ENCODE measurements around the gene ADRA2C.

ADRA2C gene

GRCh38 chr4:3729188-3729881 is 36.9 kb upstream of the ADRA2C start:
- DNase-seq (ENCODE audit: low spot score in 2 of 2) (no peak), ATAC-seq (no peak)
- peaks cover 6% of the 10 kb centered on the region for H3K4me1 Mint-ChIP-seq
- no peak overlapping the region for H3K27ac Mint-ChIP-seq
- no peaks in the 10 kb centered on the region for H3K9me3 Mint-ChIP-seq
- no peaks in the 10 kb centered on the region for H3K36me3 Mint-ChIP-seq
- no peak overlapping the region for H3K4me3 Mint-ChIP-seq

DNA sequence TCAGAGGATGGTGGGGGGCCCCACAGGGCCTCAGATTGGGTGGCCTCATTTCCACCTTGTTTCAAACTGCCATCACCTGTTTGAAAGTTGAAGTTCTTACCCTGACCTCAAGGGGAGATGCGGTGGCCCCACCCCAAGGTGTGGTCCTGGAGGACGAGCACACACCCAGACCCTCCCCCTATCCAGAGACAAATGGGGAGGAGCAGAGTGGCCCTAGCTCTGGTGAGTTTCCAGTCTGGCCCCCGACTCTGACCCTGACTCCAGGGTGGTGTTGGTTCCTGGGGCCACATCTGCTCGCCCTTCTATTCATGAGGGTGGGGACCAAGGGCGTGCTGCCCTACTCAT is 36.3 kb upstream of the ADRA2C start:
- DNase-seq (ENCODE audit: low spot score in 2 of 2) (no peak), ATAC-seq (no peak)
- peaks cover under 1% of the 10 kb centered on the region for H3K4me1 Mint-ChIP-seq
- H3K36me3 Mint-ChIP-seq, result no peaks in the 10 kb centered on the region
- H3K9me3 Mint-ChIP-seq, result no peaks in the 10 kb centered on the region
- H3K4me3 Mint-ChIP-seq, result no peak overlapping the region
- no peak overlapping the region for H3K27ac Mint-ChIP-seq

GRCh38 chr4:3730422-3731190 is 35.6 kb upstream of the ADRA2C start:
- ATAC-seq, result no peak
- Mint-ChIP-seq H3K9me3 (no peaks in the 10 kb centered on the region), H3K36me3 (no peaks in the 10 kb centered on the region), H3K4me1 (no peaks in the 10 kb centered on the region), H3K27ac (no peak overlapping the region), H3K4me3 (no peak overlapping the region)
- no peak for DNase-seq (ENCODE audit: low spot score in 2 of 2)

GRCh38 chr4:3732076-3733028 is 33.8 kb upstream of the ADRA2C start:
- H3K4me1 Mint-ChIP-seq, result no peaks in the 10 kb centered on the region
- no peak overlapping the region for H3K27ac Mint-ChIP-seq
- no peak for ATAC-seq
- H3K36me3 Mint-ChIP-seq, result no peaks in the 10 kb centered on the region
- no peak for DNase-seq (ENCODE audit: low spot score in 2 of 2)
- H3K9me3 Mint-ChIP-seq, result no peaks in the 10 kb centered on the region
- H3K4me3 Mint-ChIP-seq, result no peak overlapping the region

DNA sequence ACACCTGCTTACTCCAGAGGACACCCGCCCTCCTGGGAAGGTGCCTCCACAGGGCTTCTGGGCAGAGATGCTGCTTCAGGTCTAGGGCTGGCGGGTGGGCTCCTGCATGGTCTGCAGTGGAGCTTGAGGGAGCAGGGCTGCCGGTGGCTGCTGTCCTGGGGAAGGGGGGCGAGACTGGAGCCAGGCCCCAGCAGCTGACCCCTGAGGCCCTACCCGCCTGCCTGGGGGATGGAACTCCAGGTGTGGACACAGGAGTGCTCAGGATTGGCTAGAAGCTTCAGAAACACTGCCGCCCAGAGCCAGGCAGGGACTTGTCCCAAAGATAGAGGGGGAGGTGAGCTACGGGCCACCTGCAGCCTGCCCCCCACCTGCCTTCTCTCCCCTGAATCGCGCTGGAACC is 33.0 kb upstream of the ADRA2C start:
- Mint-ChIP-seq H3K9me3 (no peaks in the 10 kb centered on the region), H3K27ac (no peak overlapping the region), H3K36me3 (no peaks in the 10 kb centered on the region), H3K4me1 (no peaks in the 10 kb centered on the region), H3K4me3 (no peak overlapping the region)
- ATAC-seq, result no peak
- DNase-seq (ENCODE audit: low spot score in 2 of 2), result no peak

GRCh38 chr4:3735196-3735595 is 31.0 kb upstream of the ADRA2C start:
- H3K9me3 Mint-ChIP-seq, result no peaks in the 10 kb centered on the region
- H3K27ac Mint-ChIP-seq, result no peak overlapping the region
- ATAC-seq (no peak), DNase-seq (ENCODE audit: low spot score in 2 of 2) (no peak)
- H3K4me3 Mint-ChIP-seq, result no peak overlapping the region
- no peaks in the 10 kb centered on the region for H3K36me3 Mint-ChIP-seq
- H3K4me1 Mint-ChIP-seq, result no peaks in the 10 kb centered on the region

DNA sequence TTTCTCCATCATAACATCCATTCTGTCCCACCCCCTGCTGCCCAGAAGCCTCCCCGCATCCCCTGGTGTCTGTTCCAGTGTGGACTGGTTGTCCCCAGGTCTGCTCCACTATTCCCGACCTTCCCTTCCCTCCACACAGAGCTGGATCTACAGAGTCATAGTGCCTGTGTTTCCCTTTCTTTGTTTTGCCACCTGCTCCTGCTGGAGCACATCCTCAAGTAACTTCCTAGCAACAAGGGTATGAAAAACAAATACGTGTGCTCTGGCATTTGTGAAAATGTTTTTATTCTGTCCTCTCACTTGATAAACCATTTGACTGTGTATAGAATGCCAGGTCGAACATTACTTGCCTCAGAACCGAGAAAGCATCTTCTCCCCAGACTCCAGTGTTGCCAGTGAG is 29.9 kb upstream of the ADRA2C start:
- H3K9me3 Mint-ChIP-seq, result no peaks in the 10 kb centered on the region
- no peaks in the 10 kb centered on the region for H3K4me1 Mint-ChIP-seq
- no peak overlapping the region for H3K4me3 Mint-ChIP-seq
- no peak overlapping the region for H3K27ac Mint-ChIP-seq
- no peaks in the 10 kb centered on the region for H3K36me3 Mint-ChIP-seq
- ATAC-seq, result no peak
- no peak for DNase-seq (ENCODE audit: low spot score in 2 of 2)

- no peak overlapping the region for H3K27ac Mint-ChIP-seq
- H3K4me1 Mint-ChIP-seq, result no peaks in the 10 kb centered on the region
- H3K4me3 Mint-ChIP-seq, result no peak overlapping the region
- H3K36me3 Mint-ChIP-seq, result no peaks in the 10 kb centered on the region
- no peak for ATAC-seq
- H3K9me3 Mint-ChIP-seq, result no peaks in the 10 kb centered on the region
- DNase-seq (ENCODE audit: low spot score in 2 of 2), result no peak
Observed at GRCh38 chr4:3736806-3737205, 29.4 kb upstream of the ADRA2C start.

DNA sequence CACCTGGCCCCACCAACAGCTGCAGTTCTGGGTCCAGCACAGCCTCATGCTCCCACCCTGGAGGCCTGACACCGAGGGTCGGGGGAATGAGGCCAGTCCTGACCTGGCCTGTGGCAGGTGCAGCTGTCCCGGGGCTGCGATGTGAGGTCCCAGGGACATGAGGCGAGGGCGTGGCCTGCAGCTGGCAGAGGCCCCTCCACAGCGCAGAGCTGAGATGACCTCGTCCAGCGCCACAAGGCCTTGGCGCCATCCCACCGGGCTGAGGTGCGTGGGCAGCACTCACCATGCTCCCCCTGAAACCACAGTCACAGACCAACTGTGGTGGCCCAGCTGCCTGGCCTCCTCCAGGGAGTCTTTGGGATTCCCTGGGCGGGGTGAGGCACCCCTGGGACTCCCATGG is 26.6 kb upstream of the ADRA2C start:
- DNase-seq (ENCODE audit: low spot score in 2 of 2) (no peak), ATAC-seq (no peak)
- no peaks in the 10 kb centered on the region for H3K9me3 Mint-ChIP-seq
- no peaks in the 10 kb centered on the region for H3K36me3 Mint-ChIP-seq
- no peak overlapping the region for H3K4me3 Mint-ChIP-seq
- no peaks in the 10 kb centered on the region for H3K4me1 Mint-ChIP-seq
- H3K27ac Mint-ChIP-seq, result no peak overlapping the region

DNA sequence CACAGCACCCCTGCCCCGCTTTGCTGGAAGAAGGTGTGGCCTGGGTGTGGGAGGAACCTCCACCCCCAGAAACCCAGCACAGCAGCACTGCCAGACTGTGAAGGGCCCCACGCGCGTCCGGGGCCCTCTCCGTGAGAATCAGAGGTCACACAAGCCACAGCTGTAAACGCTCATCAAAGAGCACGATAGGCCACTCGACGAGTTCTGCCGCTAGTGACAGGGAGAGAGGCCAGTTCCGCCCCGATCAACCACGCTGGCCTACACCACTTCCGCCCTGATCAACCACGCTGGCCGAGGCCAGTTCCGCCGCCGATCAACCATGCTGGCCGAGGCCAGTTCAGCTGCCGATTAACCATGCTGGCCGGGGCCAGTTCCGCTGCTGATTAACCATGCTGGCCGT is 25.9 kb upstream of the ADRA2C start:
- Mint-ChIP-seq H3K27ac (no peak overlapping the region), H3K4me3 (no peak overlapping the region), H3K36me3 (no peaks in the 10 kb centered on the region), H3K9me3 (no peaks in the 10 kb centered on the region), H3K4me1 (no peaks in the 10 kb centered on the region)
- ATAC-seq, result no peak
- DNase-seq (ENCODE audit: low spot score in 2 of 2), result no peak

- H3K9me3 Mint-ChIP-seq, result peaks cover 4% of the 10 kb centered on the region
- no peak for ATAC-seq
- no peak for DNase-seq (ENCODE audit: low spot score in 2 of 2)
- peaks cover 8% of the 10 kb centered on the region for H3K4me1 Mint-ChIP-seq
- no peak overlapping the region for H3K27ac Mint-ChIP-seq
- peaks cover 5% of the 10 kb centered on the region for H3K36me3 Mint-ChIP-seq
- H3K4me3 Mint-ChIP-seq, result no peak overlapping the region
Observed at GRCh38 chr4:3741217-3742011, 24.8 kb upstream of the ADRA2C start.

DNA sequence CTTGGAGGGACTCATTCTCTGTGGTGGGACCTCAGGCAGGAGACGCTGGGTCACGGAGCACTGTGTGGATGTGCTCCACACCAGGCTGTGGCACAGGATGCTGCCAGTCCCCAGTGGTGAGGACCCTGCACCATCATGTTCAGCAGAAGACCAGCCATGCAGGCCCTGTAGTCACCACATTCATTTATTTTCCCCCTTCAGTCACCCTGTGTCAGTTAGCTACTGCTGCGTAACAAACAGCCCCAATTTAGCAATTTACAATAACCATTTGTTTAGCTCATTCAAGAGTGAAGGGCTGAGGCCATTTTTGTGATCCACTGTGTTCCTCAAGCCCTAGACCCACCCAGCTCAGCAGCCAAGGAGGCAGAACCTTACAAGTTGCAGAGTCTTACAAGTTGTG is 23.6 kb upstream of the ADRA2C start:
- H3K36me3 Mint-ChIP-seq, result peaks cover 5% of the 10 kb centered on the region
- no peak overlapping the region for H3K4me3 Mint-ChIP-seq
- no peak overlapping the region for H3K27ac Mint-ChIP-seq
- H3K4me1 Mint-ChIP-seq, result peaks cover 15% of the 10 kb centered on the region
- no peak for DNase-seq (ENCODE audit: low spot score in 2 of 2)
- no peak for ATAC-seq
- H3K9me3 Mint-ChIP-seq, result peaks cover 4% of the 10 kb centered on the region

GRCh38 chr4:3744232-3744631 is 22.0 kb upstream of the ADRA2C start:
- Mint-ChIP-seq H3K36me3 (peaks cover 5% of the 10 kb centered on the region), H3K4me1 (peaks cover 15% of the 10 kb centered on the region)

DNA sequence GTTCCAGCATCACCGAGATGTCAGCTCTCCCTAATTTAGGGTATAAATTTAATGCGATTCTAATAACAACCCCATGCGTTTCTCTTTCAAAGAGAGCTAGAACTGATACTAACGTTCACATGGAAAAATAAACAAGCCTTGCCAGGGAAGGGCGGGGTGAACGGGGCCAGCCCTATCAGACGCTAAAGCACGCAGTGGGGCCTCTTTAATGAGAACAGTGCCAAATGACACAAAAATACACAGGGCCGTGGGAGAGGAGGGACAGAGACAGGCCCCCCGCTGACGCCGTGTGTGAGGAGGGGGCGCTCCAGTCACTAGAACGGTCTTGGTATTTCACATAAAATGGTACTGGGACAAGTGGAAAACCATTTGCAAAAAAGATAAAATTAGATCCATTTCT is 21.3 kb upstream of the ADRA2C start:
- peaks cover 15% of the 10 kb centered on the region for H3K4me1 Mint-ChIP-seq
- no peak overlapping the region for H3K4me3 Mint-ChIP-seq

More at GRCh38 chr4:3744232-3744631, 22.0 kb upstream of the ADRA2C start:
- Mint-ChIP-seq H3K27ac (no peak overlapping the region), H3K9me3 (peaks cover 4% of the 10 kb centered on the region), H3K4me3 (no peak overlapping the region)
- no peak for ATAC-seq
- DNase-seq (ENCODE audit: low spot score in 2 of 2), result no peak

More for the DNA sequence above, 21.3 kb upstream of the ADRA2C start:
- no peak overlapping the region for H3K27ac Mint-ChIP-seq
- no peak for ATAC-seq
- DNase-seq (ENCODE audit: low spot score in 2 of 2), result no peak
- H3K9me3 Mint-ChIP-seq, result peaks cover 4% of the 10 kb centered on the region
- peaks cover 5% of the 10 kb centered on the region for H3K36me3 Mint-ChIP-seq

Measured in stimulated activated effector memory CD8-positive, alpha-beta T cell treated with anti-CD3 and anti-CD28 coated beads, Interleukin-12 subunit alpha, Interleukin-12 subunit beta, amount 100 ng/mL, for 72 hours (primary cell).